ENCODE measurements around the gene MIS12.

MIS12 gene

GRCh38 chr17:5446786-5447185, 39.6 kb upstream of the MIS12 start:
- Histone ChIP-seq H3K27ac (replicated peaks) (no peak overlapping the region), H3K27me3 (ENCODE audit: insufficient read depth, poor library complexity, severe bottlenecking) (no peaks in the 10 kb centered on the region), H3K4me3 (replicated peaks; ENCODE audit: insufficient read depth, low read length) (no peak overlapping the region)
- no peak for DNase-seq (ENCODE audit: low read depth in 1 of 2, low spot score in 1 of 2)
- TF ChIP-seq REST (IDR thresholded peaks at IDR 0.05; ENCODE audit: insufficient replicate concordance, low read depth) (no peak), SPI1 (IDR thresholded peaks at IDR 0.05; ENCODE audit: borderline replicate concordance, low read depth) (no peak), POLR2AphosphoS5 (IDR thresholded peaks at IDR 0.05; ENCODE audit: low read depth) (no peak), GABPA (IDR thresholded peaks at IDR 0.05; ENCODE audit: low read depth) (no peak), CTCF (IDR thresholded peaks at IDR 0.05; ENCODE audit: insufficient read depth, low read length) (no peak)

- Histone ChIP-seq H3K27me3 (ENCODE audit: insufficient read depth, poor library complexity, severe bottlenecking) (no peaks in the 10 kb centered on the region), H3K4me3 (replicated peaks; ENCODE audit: insufficient read depth, low read length) (no peak overlapping the region), H3K27ac (replicated peaks) (no peak overlapping the region)
- DNase-seq (ENCODE audit: low read depth in 1 of 2, low spot score in 1 of 2): no peak
- TF ChIP-seq REST (IDR thresholded peaks at IDR 0.05; ENCODE audit: insufficient replicate concordance, low read depth) (no peak), SPI1 (IDR thresholded peaks at IDR 0.05; ENCODE audit: borderline replicate concordance, low read depth) (no peak), GABPA (IDR thresholded peaks at IDR 0.05; ENCODE audit: low read depth) (no peak), POLR2AphosphoS5 (IDR thresholded peaks at IDR 0.05; ENCODE audit: low read depth) (no peak), CTCF (IDR thresholded peaks at IDR 0.05; ENCODE audit: insufficient read depth, low read length) (no peak)
Observed at GRCh38 chr17:5464717-5465507, 21.5 kb upstream of the MIS12 start.

DNA sequence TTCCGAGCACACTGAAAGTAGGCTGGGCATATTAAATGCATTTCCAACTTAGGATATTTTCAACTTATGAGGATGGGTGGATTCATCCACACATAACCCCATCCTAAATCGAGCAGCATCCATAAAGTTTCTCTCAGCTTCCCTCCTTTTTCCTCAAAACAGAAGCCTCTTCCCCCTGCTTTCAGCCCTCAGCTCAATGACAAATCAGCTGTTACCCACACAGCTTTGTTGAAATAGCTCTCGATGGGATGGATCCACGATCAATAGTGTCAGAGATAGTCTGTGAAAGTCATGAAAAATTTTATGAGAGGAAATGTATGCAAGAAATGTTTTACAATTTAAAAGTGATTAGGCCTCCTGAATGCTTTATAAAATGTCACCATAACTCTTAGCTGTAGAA, 20.1 kb upstream of the MIS12 start:
- Histone ChIP-seq H3K27ac (replicated peaks) (no peak overlapping the region), H3K27me3 (ENCODE audit: insufficient read depth, poor library complexity, severe bottlenecking) (no peaks in the 10 kb centered on the region), H3K4me3 (replicated peaks; ENCODE audit: insufficient read depth, low read length) (no peak overlapping the region)
- DNase-seq (ENCODE audit: low read depth in 1 of 2, low spot score in 1 of 2): no peak
- TF ChIP-seq GABPA (IDR thresholded peaks at IDR 0.05; ENCODE audit: low read depth) (no peak), SPI1 (IDR thresholded peaks at IDR 0.05; ENCODE audit: borderline replicate concordance, low read depth) (no peak), REST (IDR thresholded peaks at IDR 0.05; ENCODE audit: insufficient replicate concordance, low read depth) (no peak), POLR2AphosphoS5 (IDR thresholded peaks at IDR 0.05; ENCODE audit: low read depth) (no peak), CTCF (IDR thresholded peaks at IDR 0.05; ENCODE audit: insufficient read depth, low read length) (no peak)

Measured in HL-60 (cell line).